CD4-positive, alpha-beta T cell treated with Interleukin-2 at 100 ng/mL for 4 hours (primary cell): ENCODE data around the gene CPLX1.

ENCODE experiments used
- DNase-seq: peaks from one replicate; pipeline ENCODE4 v3.0.0-alpha.2; 2020; ENCODE audit warnings: low spot score

The CPLX1 gene

GRCh38 chr4:825971-826330 is at the start of gene CPLX1:
TSS of gene CPLX1 (minus strand) at chr4:826129. CDS start at chr4:824522, 1,607 bp downstream.
- DNase-seq: no peak

DNA sequence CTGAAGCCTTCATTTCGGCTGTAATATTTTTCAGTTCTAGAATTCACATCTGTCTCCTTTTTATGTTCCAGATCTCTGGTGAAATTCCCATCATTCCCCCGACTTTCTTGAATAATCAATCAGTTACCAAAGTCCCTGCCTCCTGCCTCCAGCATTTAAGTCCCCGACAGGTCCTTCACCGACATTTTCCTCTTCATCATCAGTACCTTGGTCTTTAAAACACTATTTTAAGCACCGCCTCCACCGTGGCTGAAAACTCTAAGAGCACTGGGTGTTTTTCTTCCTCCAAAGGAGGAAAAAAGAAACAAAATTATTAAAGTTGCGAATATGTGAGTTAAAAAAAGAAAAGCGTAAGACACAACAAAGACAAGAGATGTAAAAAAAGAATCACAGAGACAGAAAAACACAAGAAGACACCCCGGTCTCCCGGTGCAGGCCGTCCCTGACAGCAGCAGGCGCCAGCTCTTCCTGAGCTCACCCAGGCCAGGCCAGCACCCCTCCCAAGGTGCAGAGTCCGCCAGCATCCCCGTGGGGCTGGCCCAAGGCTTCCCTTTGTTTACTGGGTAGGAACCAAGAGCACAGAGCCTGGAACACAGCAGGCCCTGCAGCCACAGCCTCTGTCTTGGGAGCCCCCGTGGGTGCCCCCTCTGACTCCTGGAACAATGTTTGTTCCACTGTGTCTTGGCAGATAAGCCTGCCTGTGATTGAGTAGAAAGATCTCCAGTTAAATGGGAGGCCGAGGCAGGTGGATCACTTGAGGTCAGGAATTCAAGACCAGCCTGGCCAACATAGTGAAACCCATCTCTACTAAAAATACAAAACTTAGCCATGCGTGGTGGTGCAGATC is 49.3 kb upstream of the CPLX1 start:
- no peak for DNase-seq

GRCh38 chr4:874056-874455 is 48.1 kb upstream of the CPLX1 start:
- DNase-seq: no peak

- DNase-seq: no peak
Measured at GRCh38 chr4:872241-872981, 46.5 kb upstream of the CPLX1 start.

GRCh38 chr4:871484-871883 is 45.6 kb upstream of the CPLX1 start:
- DNase-seq: no peak

DNA sequence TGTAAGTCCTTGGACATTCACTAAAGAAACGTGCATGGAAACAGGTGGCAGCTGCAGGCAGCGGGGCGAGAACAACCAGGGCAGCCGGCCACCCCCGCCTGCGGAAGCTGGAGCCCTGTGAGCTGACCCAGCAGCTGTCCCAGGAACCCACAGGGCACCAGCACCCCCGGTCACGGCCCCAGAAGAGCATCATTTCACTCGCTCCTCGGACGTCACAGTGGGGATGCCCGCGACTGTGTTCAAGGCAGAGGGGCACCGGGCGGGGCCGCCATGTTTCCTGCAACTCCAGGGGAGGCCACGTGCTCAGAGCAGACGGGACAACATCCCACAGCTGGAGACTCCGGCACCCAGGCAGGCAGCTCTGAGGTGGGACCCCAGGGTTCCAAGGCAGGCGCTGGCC is 45.0 kb upstream of the CPLX1 start:
- DNase-seq: no peak

- no peak for DNase-seq
Measured at GRCh38 chr4:869776-870175, 43.8 kb upstream of the CPLX1 start.

GRCh38 chr4:868421-868820 is 42.5 kb upstream of the CPLX1 start:
- no peak for DNase-seq

DNA sequence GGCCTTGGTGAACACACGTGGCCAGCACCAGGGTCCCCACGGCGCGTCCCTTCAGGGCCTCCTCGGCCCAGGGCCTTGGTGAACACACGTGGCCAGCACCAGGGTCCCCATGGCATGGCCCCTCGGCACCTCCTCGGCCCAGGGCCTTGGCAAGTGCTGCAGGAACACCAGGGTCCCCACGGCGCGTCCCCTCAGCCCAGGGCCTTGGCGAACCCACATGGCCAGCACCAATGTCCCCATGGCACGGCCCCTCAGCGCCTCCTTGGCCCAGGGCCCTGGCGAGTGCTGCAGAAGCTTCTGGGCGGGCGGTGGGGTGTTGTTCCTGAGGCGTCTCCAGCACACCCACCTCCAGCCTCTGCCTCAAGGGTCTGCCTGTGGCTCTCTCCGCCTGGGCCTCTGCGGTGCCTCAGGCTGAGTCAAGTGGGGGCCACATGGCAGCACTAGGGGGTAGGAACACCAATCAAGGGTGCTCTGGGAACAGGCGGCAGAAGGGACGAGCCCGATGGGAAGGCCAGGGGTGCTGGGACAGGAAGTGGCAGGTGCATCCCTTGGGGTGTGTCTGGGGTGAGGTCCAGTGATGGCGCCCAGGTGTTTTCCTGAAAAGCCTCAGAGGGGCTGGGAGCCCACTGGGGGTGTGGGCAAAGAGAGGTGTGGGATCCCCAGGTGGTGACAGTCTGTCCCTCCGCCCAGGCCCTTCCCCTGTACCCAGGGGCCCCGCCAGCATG is 41.8 kb upstream of the CPLX1 start:
- DNase-seq: no peak

GRCh38 chr4:866761-867390 is 40.9 kb upstream of the CPLX1 start:
- no peak for DNase-seq

DNA sequence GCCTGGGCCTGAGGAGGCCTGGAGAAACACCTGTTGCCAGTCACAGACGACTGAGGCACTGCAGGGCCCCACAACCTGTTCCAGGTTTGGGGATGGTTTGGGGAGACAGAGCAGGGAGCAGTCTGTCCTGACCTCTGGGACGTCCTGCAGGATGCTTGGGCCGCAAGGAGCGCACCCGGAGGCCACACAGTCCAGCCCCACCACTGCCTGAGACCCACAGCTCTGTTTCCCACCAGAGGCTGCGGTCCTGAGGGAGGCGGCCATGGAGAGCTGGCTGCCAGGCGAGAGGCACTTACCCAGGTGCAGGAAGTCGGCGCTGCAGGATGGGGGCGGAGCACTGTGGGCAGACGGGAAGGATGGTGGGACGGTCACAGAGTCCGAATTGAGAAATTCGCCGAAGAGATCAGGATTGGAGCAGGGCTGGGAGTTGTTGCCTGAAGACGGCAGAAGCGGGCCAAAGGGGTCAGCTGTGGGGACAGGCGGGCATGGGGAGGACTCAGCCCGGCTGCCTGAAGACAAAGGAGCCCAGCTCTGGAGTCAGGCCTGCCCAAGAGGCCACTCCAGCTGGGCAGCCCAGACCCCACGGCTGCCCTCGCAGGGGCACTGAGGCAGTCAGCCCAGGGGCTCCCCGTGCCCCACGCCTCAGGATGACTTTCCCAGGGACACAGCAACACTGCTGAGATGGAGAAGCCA is 40.3 kb upstream of the CPLX1 start:
- DNase-seq: no peak

GRCh38 chr4:865572-865971 is 39.6 kb upstream of the CPLX1 start:
- DNase-seq: no peak

- DNase-seq: no peak
Measured at GRCh38 chr4:865121-865465, 39.2 kb upstream of the CPLX1 start.

DNA sequence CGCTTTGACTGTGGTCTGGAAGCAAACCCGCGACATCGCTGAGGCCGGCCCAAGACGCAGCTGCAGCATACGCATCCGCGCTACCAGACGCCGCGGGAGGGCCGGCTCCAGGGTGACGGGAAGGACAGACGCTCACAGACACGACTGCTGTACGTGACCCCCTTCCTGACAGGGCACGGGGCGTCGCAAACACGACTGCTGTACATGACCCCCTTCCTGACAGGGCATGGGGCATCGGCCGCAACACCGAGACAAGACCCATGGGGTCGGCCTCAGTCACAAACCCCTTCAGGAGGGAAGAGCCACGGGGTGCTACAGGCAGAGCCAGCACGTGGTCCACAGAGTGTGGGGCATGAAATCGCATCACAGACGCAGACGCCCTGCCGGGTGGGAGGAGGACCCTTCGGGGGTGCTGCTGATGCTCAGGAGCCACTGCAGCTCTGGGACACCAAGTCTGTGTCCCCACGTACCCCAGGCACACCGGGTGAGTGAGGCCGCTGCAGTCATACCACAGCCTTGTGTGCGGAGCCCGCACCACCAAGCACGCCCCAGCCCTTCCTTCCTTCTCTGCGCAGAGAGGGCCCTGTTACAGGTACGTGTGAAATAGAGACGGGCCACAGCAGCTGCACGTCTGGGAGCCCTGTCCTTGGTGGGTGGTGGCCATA is 38.7 kb upstream of the CPLX1 start:
- DNase-seq: no peak

DNA sequence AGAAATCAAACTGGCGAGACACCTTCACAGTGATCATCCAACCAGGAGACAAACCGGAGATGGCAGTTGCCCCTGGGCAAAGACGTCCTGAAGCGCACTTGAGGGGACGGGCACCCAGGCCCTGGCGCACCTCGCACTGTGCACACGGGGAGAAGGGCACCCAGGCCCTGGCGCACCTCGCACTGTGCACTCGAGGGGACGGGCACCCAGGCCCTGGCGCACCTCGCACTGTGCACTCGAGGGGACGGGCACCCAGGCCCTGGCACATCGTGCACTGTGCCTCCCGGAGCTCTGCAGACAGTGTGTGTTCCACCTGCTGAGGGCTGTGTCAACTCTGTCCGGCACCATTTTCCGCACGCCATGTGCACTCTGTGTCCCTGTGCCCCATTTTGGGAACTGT is 34.6 kb upstream of the CPLX1 start:
- no peak for DNase-seq

GRCh38 chr4:859496-859895 is 33.6 kb upstream of the CPLX1 start:
- DNase-seq: no peak

GRCh38 chr4:858831-859451 is 33.0 kb upstream of the CPLX1 start:
- DNase-seq: no peak

- no peak for DNase-seq
Measured at GRCh38 chr4:858041-858481, 32.1 kb upstream of the CPLX1 start.

DNA sequence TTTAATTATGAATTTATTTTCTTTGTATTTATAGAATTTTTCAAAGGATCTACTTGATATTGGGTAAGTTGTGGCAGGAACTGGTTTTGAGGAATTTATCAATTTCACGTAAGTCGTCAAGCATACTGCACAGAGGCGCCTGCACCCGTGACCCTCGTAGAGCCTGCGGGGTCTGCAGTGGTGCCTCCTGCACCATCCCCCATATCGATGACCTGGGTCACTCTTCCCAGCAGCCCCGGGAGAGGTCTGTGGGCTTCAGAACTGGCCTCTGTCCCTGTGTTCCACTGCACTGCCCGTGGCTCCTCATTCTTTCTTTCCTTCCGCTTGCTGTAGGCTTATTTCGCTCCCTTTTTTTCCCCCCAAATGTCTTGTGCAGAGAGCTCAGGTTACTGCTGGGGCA is 31.5 kb upstream of the CPLX1 start:
- no peak for DNase-seq

- peak; percentile 4 for DNase-seq
Measured at GRCh38 chr4:856225-856901, 30.4 kb upstream of the CPLX1 start.
